Suprapubic skin (tissue), 3 donors: ENCODE data around the gene SMG1.
"Not testable (repeated sequence)": the region's sequence is repeated elsewhere in the genome, so short reads cannot be mapped to it uniquely, and the experiment has no call there.

Experiments
- CTCF ChIP-seq, 2 donors: fragments of 200-600 bp in 1 of 2; fragments of 450-650 bp in 1 of 2; sonication (generic) in 1 of 2; IDR thresholded peaks; one replicate each; pipeline ENCODE4 v1.5.1; 2016 to 2019; ENCODE audit warnings: antibody characterized with exemption in 2 of 2, mild to moderate bottlenecking in 1 of 2, moderate library complexity in 1 of 2
- POLR2AphosphoS5 ChIP-seq, 3 donors: sonication (generic); formaldehyde crosslinking; IDR thresholded peaks; one replicate each; pipeline ENCODE4 v1.6.1; 2017; ENCODE audit warnings: antibody characterized with exemption in 3 of 3

GRCh38 chr16:18756639-18757038, 169.6 kb downstream of the SMG1 start:
- TF ChIP-seq CTCF, POLR2AphosphoS5 (IDR thresholded peaks at IDR 0.05): not testable (repeated sequence)
